ENCODE data around the gene ARHGAP6. TPM values are rescaled to one million over a fixed set of nuclear protein-coding genes. Genes with fewer than 3 reads are reported as not detected.

ARHGAP6 gene
- total RNA-seq, 1 experiment from 2014 or later, result 0.07 TPM

DNA sequence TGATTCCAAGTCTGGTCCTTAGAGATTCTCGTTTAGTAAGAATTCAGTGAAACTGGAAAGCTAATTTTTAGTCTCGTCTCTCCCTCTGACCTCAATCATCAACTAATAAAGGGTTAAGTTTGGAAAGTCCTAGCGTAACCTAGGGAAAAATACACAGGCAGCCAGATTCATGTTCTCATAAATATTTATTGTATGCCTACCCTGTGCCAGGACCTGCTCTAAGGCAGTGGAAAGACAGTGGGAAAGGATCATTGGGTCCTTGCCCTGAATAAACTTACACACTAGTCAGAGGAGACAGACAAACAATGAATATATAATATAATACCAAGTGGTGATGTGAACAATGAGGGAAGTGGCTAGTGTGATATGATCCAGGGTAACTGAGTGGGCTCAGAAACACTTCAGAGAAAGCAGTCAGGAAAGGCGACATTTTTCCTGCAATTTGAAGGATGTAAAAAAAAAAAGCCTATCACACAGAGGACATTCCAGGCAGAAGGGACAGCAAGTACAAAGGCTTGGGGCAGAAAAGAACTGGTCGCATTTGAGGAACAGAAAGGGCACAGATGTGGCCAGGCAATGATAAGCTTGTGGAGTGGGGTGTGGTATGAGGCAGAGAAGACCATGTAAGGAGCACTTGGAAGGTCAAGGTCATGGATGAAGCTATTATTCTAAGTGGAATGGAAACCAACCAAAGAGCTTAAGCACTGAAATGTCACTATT, 243.8 kb downstream of the ARHGAP6 start:
- Histone ChIP-seq H3K9ac (ENCODE audit: extremely low read depth, insufficient read length, low read length) (no peak overlapping the region), H3K56ac (ENCODE audit: insufficient read length, low read depth, low read length) (no peak overlapping the region), H3K23me2 (ENCODE audit: insufficient read length, low read depth, low read length, poor library complexity, severe bottlenecking) (no peaks in the 10 kb centered on the region), H2BK12ac (ENCODE audit: insufficient read length, low read depth, low read length) (no peak overlapping the region), H3K79me1 (ENCODE audit: insufficient read depth, low read depth, low read length, poor library complexity, severe bottlenecking) (no peaks in the 10 kb centered on the region), H2BK120ac (ENCODE audit: low read depth, low read length, poor library complexity, severe bottlenecking) (no peak overlapping the region), H3K27me3 (ENCODE audit: insufficient read depth, low read length) (peaks cover 5% of the 10 kb centered on the region; the same call in 1 of the 2 replicates), H3K14ac (ENCODE audit: insufficient read depth, low read length) (no peak overlapping the region), H2BK20ac (ENCODE audit: low read depth, low read length, poor library complexity, severe bottlenecking) (no peak overlapping the region), H4K5ac (ENCODE audit: insufficient read length, low read depth, low read length) (no peak overlapping the region), H3K4me2 (ENCODE audit: insufficient read depth, insufficient read length, low read length) (no peak overlapping the region), H3K9me3 (ENCODE audit: control insufficient read depth, low read depth, low read length) (peaks cover 5% of the 10 kb centered on the region), H3K79me2 (ENCODE audit: insufficient read depth, low read length) (no peaks in the 10 kb centered on the region), H3K27ac (ENCODE audit: insufficient read length, low read depth, low read length) (no peak overlapping the region), H4K8ac (replicated peaks; ENCODE audit: insufficient read length, low read depth, low read length) (no peak overlapping the region), H3K4me1 (ENCODE audit: insufficient read depth, low read length) (no peaks in the 10 kb centered on the region), H3K23ac (ENCODE audit: insufficient read length, low read depth, low read length) (no peak overlapping the region), H2BK5ac (ENCODE audit: insufficient read length, low read length) (no peak overlapping the region), H2AFZ (ENCODE audit: low read length) (no peak overlapping the region), H4K91ac (ENCODE audit: insufficient read length, low read depth, low read length) (no peak overlapping the region), H4K20me1 (ENCODE audit: control insufficient read depth, insufficient read depth, insufficient read length) (no peaks in the 10 kb centered on the region), H3K4ac (ENCODE audit: low read depth, low read length) (no peak overlapping the region), H2AK5ac (ENCODE audit: insufficient read length, low read length) (no peak overlapping the region), H3T11ph (ENCODE audit: low read length) (no peak overlapping the region), H3K18ac (ENCODE audit: insufficient read length, low read depth, low read length) (no peak overlapping the region), H2BK15ac (ENCODE audit: low read depth, low read length) (no peak overlapping the region)
- Mint-ChIP-seq H3K4me3 (no peak overlapping the region), H3K9me3 (peaks cover 51 to 58% of the 10 kb centered on the region in 2 experiments), H3K4me1 (no peaks in the 10 kb centered on the region), H3K27ac (no peak overlapping the region), H3K36me3 (ENCODE audit: insufficient read depth in 1 of 3, low read depth in 3 of 3) (peaks cover 0 to 9% (median 6%) of the 10 kb centered on the region in 3 experiments; a peak in 4 of 7 replicates), H3K27me3 (ENCODE audit: low read depth) (peaks cover 18% of the 10 kb centered on the region)
- WGBS (ENCODE audit: extremely low coverage, insufficient read length, low lambda C conversion rate), result no CpG with 5 or more reads among the region's 5 CpGs
- TF ChIP-seq, protein P1, sequence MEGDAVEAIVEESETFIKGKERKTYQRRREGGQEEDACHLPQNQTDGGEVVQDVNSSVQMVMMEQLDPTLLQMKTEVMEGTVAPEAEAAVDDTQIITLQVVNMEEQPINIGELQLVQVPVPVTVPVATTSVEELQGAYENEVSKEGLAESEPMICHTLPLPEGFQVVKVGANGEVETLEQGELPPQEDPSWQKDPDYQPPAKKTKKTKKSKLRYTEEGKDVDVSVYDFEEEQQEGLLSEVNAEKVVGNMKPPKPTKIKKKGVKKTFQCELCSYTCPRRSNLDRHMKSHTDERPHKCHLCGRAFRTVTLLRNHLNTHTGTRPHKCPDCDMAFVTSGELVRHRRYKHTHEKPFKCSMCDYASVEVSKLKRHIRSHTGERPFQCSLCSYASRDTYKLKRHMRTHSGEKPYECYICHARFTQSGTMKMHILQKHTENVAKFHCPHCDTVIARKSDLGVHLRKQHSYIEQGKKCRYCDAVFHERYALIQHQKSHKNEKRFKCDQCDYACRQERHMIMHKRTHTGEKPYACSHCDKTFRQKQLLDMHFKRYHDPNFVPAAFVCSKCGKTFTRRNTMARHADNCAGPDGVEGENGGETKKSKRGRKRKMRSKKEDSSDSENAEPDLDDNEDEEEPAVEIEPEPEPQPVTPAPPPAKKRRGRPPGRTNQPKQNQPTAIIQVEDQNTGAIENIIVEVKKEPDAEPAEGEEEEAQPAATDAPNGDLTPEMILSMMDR (conservative IDR thresholded peaks at IDR 0.05), result no peak
- no peak for DNase-seq

Data from H9 (cell line).